H1 (cell line): ENCODE data around the gene GTF2IRD1. TPM values are rescaled to one million over a fixed set of nuclear protein-coding genes. Genes with fewer than 3 reads are reported as not detected.
"Not testable (repeated sequence)": the region's sequence is repeated elsewhere in the genome, so short reads cannot be mapped to it uniquely, and the experiment has no call there.

Experiments
- CTCF ChIA-PET: fragments of 300-600 bp; sonication (Branson Sonifier 250); formaldehyde crosslinking; loops from one replicate; lab custom pipeline; 2021; ENCODE audit not compliant: partially characterized antibody; lab: Charles Lee
- POLR2A ChIA-PET: fragments of 300-600 bp; sonication (Branson Sonifier 250); formaldehyde crosslinking; loops from one replicate; lab custom pipeline; 2021; ENCODE audit warnings: inconsistent platforms; ENCODE audit not compliant: partially characterized antibody; lab: Charles Lee
- DNase-seq, 2 experiments: peaks; one replicate each; pipeline versions ENCODE4 v3.0.0 to v3.0.0-alpha.2; 2010 to 2022; ENCODE audit warnings: low spot score in 2 of 2, low read depth in 1 of 2, mixed read lengths in 1 of 2
- FAIRE-seq: peaks from 2 replicates; lab custom pipeline; 2011; peaks lifted over from hg19 to GRCh38; lab: Jason Lieb, UNC
- H2AFZ ChIP-seq: 2 replicates; pipeline ENCODE4 v1.8.1; 2012; ENCODE audit warnings: low read length, inconsistent platforms
- H2AK5ac ChIP-seq: 2 replicates; pipeline ENCODE4 v1.6.1; 2013; ENCODE audit warnings: low read depth, low read length
- H2BK120ac ChIP-seq: replicated peaks from 2 replicates; pipeline ENCODE3; 2013; ENCODE audit warnings: low read depth, low read length, inconsistent platforms
- H2BK12ac ChIP-seq: 2 replicates; pipeline ENCODE4 v1.6.1; 2013; ENCODE audit warnings: low read depth, low read length
- H2BK15ac ChIP-seq: 2 replicates; pipeline ENCODE4 v1.6.1; 2013; ENCODE audit warnings: low read length
- H2BK20ac ChIP-seq: 2 replicates; pipeline ENCODE4 v1.6.1; 2013; ENCODE audit warnings: low read length
- H2BK5ac ChIP-seq: 2 replicates; pipeline ENCODE4 v1.6.1; 2013; ENCODE audit warnings: low read depth, low read length
- H3K14ac ChIP-seq: 2 replicates; pipeline ENCODE4 v1.6.1; 2013; ENCODE audit warnings: inconsistent platforms; ENCODE audit not compliant: insufficient read length
- H3K18ac ChIP-seq: 2 replicates; pipeline ENCODE4 v1.6.1; 2013; ENCODE audit warnings: low read length; ENCODE audit errors: extremely low read depth
- H3K23ac ChIP-seq: 2 replicates; pipeline ENCODE4 v1.6.1; 2013; ENCODE audit warnings: inconsistent platforms; ENCODE audit not compliant: insufficient read length
- H3K23me2 ChIP-seq: 2 replicates; pipeline ENCODE4 v1.6.1; 2013; ENCODE audit warnings: low read depth, low read length
- H3K27ac ChIP-seq: 2 replicates; pipeline ENCODE4 v1.6.1; 2011; ENCODE audit warnings: low read depth, low read length, inconsistent platforms
- H3K27me3 ChIP-seq, 4 experiments: replicated peaks in 1 of 4; 1 replicate in 1 of 4; 2 replicates in 3 of 4; pipeline versions ENCODE4 v1.6.1 to v1.8.1; 2011 to 2013; ENCODE audit warnings: low read length in 3 of 4, mild to moderate bottlenecking in 3 of 4, inconsistent platforms in 2 of 4, mixed read lengths in 2 of 4, moderate library complexity in 1 of 4; ENCODE audit not compliant: control insufficient read depth in 3 of 4, insufficient read depth in 3 of 4; ENCODE audit errors: extremely low read depth in 1 of 4
- H3K36me3 ChIP-seq, 4 experiments: 2 replicates each; pipeline versions ENCODE4 v1.6.1 to v1.8.1; 2011 to 2013; ENCODE audit warnings: mild to moderate bottlenecking in 4 of 4, low read length in 3 of 4, moderate library complexity in 2 of 4, control low read depth in 1 of 4, inconsistent platforms in 1 of 4; ENCODE audit not compliant: insufficient read depth in 4 of 4, control insufficient read depth in 2 of 4
- H3K4ac ChIP-seq: replicated peaks from 2 replicates; pipeline ENCODE3; 2013; ENCODE audit warnings: low read length, low read depth, mixed read lengths, inconsistent platforms; ENCODE audit not compliant: insufficient read length
- H3K4me1 ChIP-seq, 4 experiments: replicated peaks in 1 of 4; 1 replicate in 1 of 4; 2 replicates in 3 of 4; pipeline versions ENCODE4 v1.6.1 to v1.8.1; 2011 to 2013; ENCODE audit warnings: low read length in 3 of 4, inconsistent platforms in 2 of 4, mixed read lengths in 1 of 4; ENCODE audit not compliant: insufficient read depth in 4 of 4, control insufficient read depth in 3 of 4
- H3K4me2 ChIP-seq, 2 experiments: 2 replicates each; pipeline versions ENCODE4 v1.6.1 to v1.8.1; 2011 to 2013; ENCODE audit warnings: low read depth in 2 of 2, low read length in 2 of 2, control low read depth in 1 of 2, inconsistent platforms in 1 of 2, mild to moderate bottlenecking in 1 of 2; ENCODE audit not compliant: insufficient read depth in 1 of 2
- H3K4me3 ChIP-seq, 4 experiments: fragments of 200-600, 300-600 bp in 1 of 4; sonication (generic), shearing (Covaris generic), sonication (Bioruptor Twin) in 1 of 4; 2 replicates each; pipeline versions ENCODE4 v1.5.1 to v1.8.1; 2011 to 2016; ENCODE audit warnings: low read length in 4 of 4, low read depth in 3 of 4, control low read depth in 2 of 4, inconsistent platforms in 2 of 4, mild to moderate bottlenecking in 2 of 4, mixed read lengths in 1 of 4, moderate library complexity in 1 of 4; ENCODE audit not compliant: insufficient read depth in 2 of 4; ENCODE audit errors: extremely low read depth in 1 of 4
- H3K56ac ChIP-seq: replicated peaks from 2 replicates; pipeline ENCODE3; 2013; ENCODE audit warnings: low read depth, mild to moderate bottlenecking, mixed read lengths, low read length, inconsistent platforms; ENCODE audit not compliant: insufficient read length
- H3K79me1 ChIP-seq: 2 replicates; pipeline ENCODE4 v1.6.1; 2013; ENCODE audit warnings: low read depth, low read length, control low read depth
- H3K79me2 ChIP-seq, 2 experiments: 2 replicates each; pipeline versions ENCODE4 v1.6.1 to v1.8.1; 2012 to 2013; ENCODE audit warnings: low read length in 2 of 2, mild to moderate bottlenecking in 2 of 2, inconsistent platforms in 1 of 2; ENCODE audit not compliant: insufficient read depth in 2 of 2, control insufficient read depth in 1 of 2
- H3K9ac ChIP-seq, 4 experiments: replicated peaks in 1 of 4; 1 replicate in 1 of 4; 2 replicates in 3 of 4; pipeline versions ENCODE4 v1.6.1 to v1.8.1; 2011 to 2013; ENCODE audit warnings: low read depth in 3 of 4, low read length in 3 of 4, control low read depth in 2 of 4, mild to moderate bottlenecking in 2 of 4, moderate library complexity in 2 of 4, inconsistent platforms in 1 of 4; ENCODE audit errors: extremely low read depth in 1 of 4
- H3K9me3 ChIP-seq, 2 experiments: 2 replicates each; pipeline versions ENCODE4 v1.6.1 to v1.8.1; 2012 to 2013; ENCODE audit warnings: mild to moderate bottlenecking in 2 of 2, moderate library complexity in 2 of 2, control low read depth in 1 of 2, inconsistent platforms in 1 of 2, low read depth in 1 of 2, low read length in 1 of 2, mixed read lengths in 1 of 2; ENCODE audit not compliant: insufficient read depth in 2 of 2
- H4K20me1 ChIP-seq, 2 experiments: replicated peaks in 1 of 2; 2 replicates each; pipeline versions ENCODE3 to v1.8.1; 2011 to 2013; ENCODE audit warnings: inconsistent platforms in 2 of 2, low read length in 2 of 2, mild to moderate bottlenecking in 1 of 2; ENCODE audit not compliant: insufficient read depth in 2 of 2, control insufficient read depth in 1 of 2
- H4K5ac ChIP-seq: 2 replicates; pipeline ENCODE4 v1.6.1; 2013; ENCODE audit warnings: low read length, low read depth, mixed read lengths, inconsistent platforms; ENCODE audit not compliant: insufficient read length
- H4K8ac ChIP-seq: 2 replicates; pipeline ENCODE4 v1.8.0; 2013; ENCODE audit warnings: mild to moderate bottlenecking, moderate library complexity, low read length, inconsistent platforms; ENCODE audit not compliant: insufficient read depth; ENCODE audit errors: extremely low read depth
- H4K91ac ChIP-seq: replicated peaks from 2 replicates; pipeline ENCODE3; 2013; ENCODE audit warnings: low read length, mixed read lengths, inconsistent platforms; ENCODE audit not compliant: insufficient read length
- HDAC2 ChIP-seq, 2 experiments: fragments of 300-600 bp in 1 of 2; sonication (generic) in 1 of 2; IDR thresholded peaks; 2 replicates each; pipeline ENCODE4 v1.6.1; 2011 to 2012; ENCODE audit warnings: low read depth in 2 of 2, low read length in 2 of 2, mild to moderate bottlenecking in 2 of 2, moderate library complexity in 2 of 2, borderline replicate concordance in 1 of 2, inconsistent platforms in 1 of 2
- POU5F1 ChIP-seq: IDR thresholded peaks from 2 replicates; pipeline ENCODE4 v1.6.1; 2011; ENCODE audit warnings: low read depth, mild to moderate bottlenecking, low read length, moderate library complexity
- RAD21 ChIP-seq, 2 experiments: IDR thresholded peaks in 1 of 2; conservative IDR thresholded peaks in 1 of 2; 2 replicates each; pipeline ENCODE4 v1.6.1; 2011; ENCODE audit warnings: low read depth in 2 of 2, low read length in 2 of 2, improper control_type of control experiment in 1 of 2, inconsistent platforms in 1 of 2, mild to moderate bottlenecking in 1 of 2, moderate library complexity in 1 of 2
- SRF ChIP-seq: IDR thresholded peaks from 2 replicates; pipeline ENCODE4 v1.6.1; 2011; ENCODE audit warnings: mild to moderate bottlenecking, low read depth, low read length, moderate library complexity
- WGBS, 2 experiments: shearing (Covaris generic) in 1 of 2; methylation state at CpG; one replicate each; pipeline versions ENCODE4 v1.1.6 to v1.1.7; 2013 to 2015; ENCODE audit warnings: low lambda C conversion rate in 2 of 2, mixed read lengths in 2 of 2, inconsistent platforms in 1 of 2, low coverage in 1 of 2, missing lambda C conversion rate in 1 of 2; ENCODE audit not compliant: insufficient replicate concordance in 2 of 2, insufficient coverage in 1 of 2, insufficient read length in 1 of 2; ENCODE audit errors: extremely low coverage in 1 of 2, missing lambda C conversion rate in 1 of 2; 5-methylcytosine and 5-hydroxymethylcytosine counted together
- polyA plus RNA-seq, 7 experiments: library from polyadenylated mRNA; depleted of rRNA in 3 of 7; stranded (reverse) in 5 of 7; unstranded in 2 of 7; fragments of >200 nt in 5 of 7; fragments of 200-250 nt in 2 of 7; gene quantifications; 1 replicate in 5 of 7; 2 replicates in 1 of 7; 4 replicates in 1 of 7; pipeline versions ENCODE4 v1.2.1 to v1.2.3, GENCODE V29; 2011 to 2013; ENCODE audit warnings: missing spikeins in 2 of 7, mixed read lengths in 2 of 7
- total RNA-seq: library from RNA; stranded (reverse); fragmentation: NEBNext Ultra II Directional; extraction: Animal tissue kit (Norgen Biotek cat#: 25700); gene quantifications from 2 replicates; pipeline ENCODE4 v1.2.1, GENCODE V29; 2021

Gene GTF2IRD1
- total and polyA plus RNA-seq, 2 of the 8 experiments (the other 6 are each of a cell fraction or from before 2014, with no cell fraction given) = 27.4 to 45.4 TPM

DNA sequence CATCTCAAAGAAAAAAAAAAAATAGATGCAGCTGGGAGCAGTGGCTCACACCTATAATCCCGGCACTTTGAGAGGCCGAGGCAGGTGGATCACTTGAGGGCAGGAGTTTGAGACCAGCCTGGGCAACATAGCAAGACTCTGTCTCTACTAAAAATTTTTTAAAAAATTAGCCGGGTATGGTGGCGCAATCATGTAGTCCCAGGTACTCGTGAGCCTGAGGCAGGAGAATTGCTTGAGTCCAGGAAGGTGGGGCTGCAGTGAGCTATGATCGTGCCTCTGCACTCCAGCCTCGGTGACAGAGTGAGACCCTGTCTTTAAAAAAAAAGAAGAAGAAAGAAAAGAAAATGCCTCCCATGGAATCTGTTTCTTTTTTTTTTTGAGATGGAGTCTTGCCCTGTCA, 31.9 kb downstream of the GTF2IRD1 start (continued):
- TF ChIP-seq POU5F1 = no peak
- TF ChIP-seq HDAC2 (IDR thresholded peaks at IDR 0.05; ENCODE audit: borderline replicate concordance in 1 of 2, low read depth in 2 of 2, low read length in 2 of 2) = no peak
- TF ChIP-seq RAD21 (IDR thresholded peaks at IDR 0.05 in 1 of 2, conservative IDR thresholded peaks at IDR 0.05 in 1 of 2; ENCODE audit: low read depth in 2 of 2, low read length in 2 of 2) = no peak
- TF ChIP-seq SRF = no peak
- TF ChIP-seq, all 59 proteins: peak for 0

DNA sequence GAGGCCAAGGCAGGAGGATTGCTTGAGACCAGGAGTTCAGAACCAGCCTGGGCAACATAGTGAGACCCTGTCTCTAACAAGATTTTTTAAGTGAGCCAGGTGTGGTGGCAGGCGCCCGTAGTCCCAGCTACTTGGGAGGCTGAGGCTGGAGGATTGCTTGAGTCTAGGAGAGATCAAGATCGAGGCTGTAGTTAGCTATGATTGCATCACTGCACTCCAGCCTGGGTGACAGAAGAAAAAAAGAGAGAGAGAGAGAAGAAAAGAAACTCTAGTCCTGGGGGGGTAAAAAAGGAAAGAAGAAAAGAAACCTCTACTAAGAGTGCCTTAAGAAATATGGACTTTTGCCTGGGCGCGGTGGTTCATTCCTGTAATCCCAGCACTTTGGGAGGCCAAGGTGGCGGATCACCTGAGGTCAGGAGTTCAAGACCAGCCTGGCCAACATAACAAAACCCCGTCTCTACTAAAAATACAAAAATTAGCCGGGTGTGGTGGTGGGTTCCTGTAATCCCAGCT, 34.9 kb downstream of the GTF2IRD1 start:
- not testable (repeated sequence) for H3K9ac ChIP-seq, H3K4me3 ChIP-seq, H2BK120ac ChIP-seq, H3K4me1 ChIP-seq, H2BK5ac ChIP-seq, H2BK15ac ChIP-seq, H4K20me1 ChIP-seq, H3K14ac ChIP-seq, H4K5ac ChIP-seq, H2BK20ac ChIP-seq, H2AK5ac ChIP-seq, H3K4ac ChIP-seq, H4K8ac ChIP-seq, H3K36me3 ChIP-seq, H3K27me3 ChIP-seq, H3K23me2 ChIP-seq, H3K18ac ChIP-seq, H3K56ac ChIP-seq, H2BK12ac ChIP-seq, DNase-seq, H3K27ac ChIP-seq, H3K23ac ChIP-seq, H3K4me2 ChIP-seq, H2AFZ ChIP-seq, H3K9me3 ChIP-seq, FAIRE-seq, H4K91ac ChIP-seq
- CTCF ChIA-PET = interaction anchor here (1.2 to 2.1 kb wide), 3 partner anchors 38 to 66 kb away, joined by 3 to 6 read pairs (median 4); no protein-coding TSS in a partner anchor
- WGBS, 2 experiments = 93% methylated on average over 8 of the region's 8 CpGs; no CpG with 5 or more reads in 1 of the 2 experiments
- H3K79me2 ChIP-seq = peaks cover 0 to 41% of the 10 kb centered on the region in 2 experiments; a peak in 2 of 4 replicates
- POLR2A ChIA-PET = interaction anchor here (1.1 to 2.4 kb wide), 4 partner anchors 12 to 45 kb away, joined by 3 to 7 read pairs (median 4); no protein-coding TSS in a partner anchor
- H3K79me1 ChIP-seq = peaks cover 10% of the 10 kb centered on the region
